ENCODE data around the gene GAS7.

The GAS7 gene

GRCh38 chr17:10127819-10128425, 70.5 kb downstream of the GAS7 start:
- no peak for DNase-seq

DNA sequence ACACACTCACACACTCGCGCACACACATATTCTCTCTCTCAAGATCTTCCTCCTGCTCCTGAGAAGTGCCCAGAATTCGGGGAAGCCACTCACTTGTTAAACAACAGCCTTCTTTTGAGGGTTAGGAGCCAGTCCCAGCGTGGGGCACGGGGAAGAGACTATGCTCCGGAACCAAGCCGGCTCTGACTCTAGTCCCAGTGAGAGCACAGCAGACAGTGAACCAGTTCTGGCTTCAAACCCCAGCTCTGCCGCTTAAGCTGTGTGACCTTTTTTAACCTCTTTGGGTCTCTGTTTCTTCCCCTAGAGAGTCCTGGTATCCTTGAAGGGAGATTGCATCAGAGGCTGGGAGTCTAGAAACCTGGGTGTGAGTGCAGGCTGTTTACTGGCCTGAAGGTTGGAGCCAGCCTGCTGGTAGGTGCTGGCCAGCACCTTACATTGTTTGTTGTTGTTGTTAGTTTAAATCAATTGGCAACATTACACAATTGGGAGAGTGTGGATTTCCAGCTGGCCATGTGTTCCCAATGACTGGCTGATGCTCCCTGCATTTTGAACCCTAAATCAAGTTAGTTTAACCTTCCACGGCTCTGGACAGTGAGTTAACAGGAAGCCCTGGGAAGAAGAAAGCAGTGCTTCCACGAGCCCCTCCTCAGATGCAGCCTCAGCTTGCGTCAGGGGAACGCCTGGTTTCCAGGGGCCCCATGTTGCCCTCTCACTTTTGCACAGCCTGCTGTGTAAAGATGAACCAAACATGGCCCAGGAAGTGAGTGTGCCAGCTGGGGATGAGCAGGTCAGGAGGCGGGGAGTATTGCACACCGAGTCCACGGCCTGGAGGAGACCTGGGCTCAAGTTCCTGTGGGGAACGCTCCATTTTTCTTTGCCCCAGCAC, 71.5 kb downstream of the GAS7 start:
- DNase-seq: no peak

- no peak for DNase-seq
Observed at GRCh38 chr17:10126276-10126615, 72.2 kb downstream of the GAS7 start.

- DNase-seq: no peak
Observed at GRCh38 chr17:10125531-10126275, 72.7 kb downstream of the GAS7 start.

DNA sequence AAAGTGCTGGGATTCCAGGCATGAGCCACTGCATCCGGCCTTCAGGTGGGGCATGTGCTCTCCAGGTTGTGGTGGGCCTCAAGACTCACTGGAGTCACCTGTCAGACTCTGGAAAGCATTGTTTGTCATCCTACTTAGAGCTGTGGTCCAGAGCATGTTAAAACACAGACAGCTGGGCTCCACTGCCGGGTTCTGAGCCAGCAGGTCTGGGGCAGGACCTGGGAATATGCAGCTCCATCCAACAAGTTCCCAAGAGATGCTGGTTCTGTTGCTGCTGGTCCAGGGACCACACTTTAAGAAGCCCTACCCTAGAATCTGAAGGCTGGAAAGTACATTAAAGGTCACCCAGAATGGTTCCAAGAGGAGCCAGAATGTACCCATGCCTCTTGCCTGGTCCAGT, 75.3 kb downstream of the GAS7 start:
- no peak for DNase-seq

DNA sequence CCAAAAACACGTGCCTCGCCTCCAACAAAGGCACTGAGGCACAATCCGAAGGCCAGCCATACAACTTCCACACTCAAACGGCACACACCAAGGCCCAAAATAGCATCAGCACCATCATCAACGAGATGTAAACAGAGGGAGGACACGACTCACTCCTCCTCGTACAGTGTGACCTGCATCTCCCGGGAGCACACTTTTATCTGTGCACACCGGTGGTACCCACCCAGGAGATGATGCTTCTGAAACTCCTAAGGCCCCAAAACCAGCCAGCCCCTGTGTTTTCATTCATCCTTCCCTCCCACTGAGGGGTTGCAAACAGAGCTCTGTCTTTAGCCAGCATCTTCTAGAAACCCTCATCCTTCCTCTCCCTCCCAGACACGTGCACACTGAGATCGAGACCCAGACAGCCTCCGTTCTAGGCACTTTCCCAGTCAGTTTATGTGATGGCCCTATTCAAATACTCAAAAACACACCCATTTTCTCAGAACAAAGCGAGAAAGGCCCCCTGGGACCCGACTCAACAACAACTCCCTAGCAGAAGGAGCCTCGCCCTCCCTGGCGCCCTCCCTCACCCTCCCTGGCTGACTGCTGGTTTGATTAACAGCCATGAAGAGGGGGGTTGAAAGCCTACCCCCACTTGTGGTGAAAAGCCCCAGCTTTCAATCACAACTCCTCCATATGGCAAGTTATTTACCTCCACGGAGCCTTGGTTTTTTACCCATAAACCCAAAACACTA, 76.3 kb downstream of the GAS7 start:
- DNase-seq: no peak

GRCh38 chr17:10120749-10121148, 77.7 kb downstream of the GAS7 start:
- DNase-seq: no peak

GRCh38 chr17:10120109-10120485, 78.3 kb downstream of the GAS7 start:
- no peak for DNase-seq

- no peak for DNase-seq
Observed at GRCh38 chr17:10119203-10120108, 79.0 kb downstream of the GAS7 start.

DNA sequence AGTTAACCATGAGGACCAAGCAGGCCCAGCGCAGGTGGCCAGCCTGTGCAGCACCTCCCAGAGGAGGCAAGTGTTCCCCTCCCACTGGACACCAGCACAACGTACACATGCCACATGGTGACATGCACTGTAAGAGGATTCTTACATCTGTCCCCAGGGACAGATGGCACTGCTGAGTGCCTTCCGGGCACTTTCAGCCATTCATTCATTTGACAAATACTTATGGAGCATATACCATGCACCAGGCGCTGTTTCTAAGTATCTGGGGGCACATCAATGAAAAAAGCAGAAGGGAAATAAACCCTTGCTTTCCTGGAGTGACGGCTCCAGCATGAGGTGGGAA, 79.6 kb downstream of the GAS7 start:
- DNase-seq: no peak

- no peak for DNase-seq
Observed at GRCh38 chr17:10117581-10118001, 80.8 kb downstream of the GAS7 start.

DNA sequence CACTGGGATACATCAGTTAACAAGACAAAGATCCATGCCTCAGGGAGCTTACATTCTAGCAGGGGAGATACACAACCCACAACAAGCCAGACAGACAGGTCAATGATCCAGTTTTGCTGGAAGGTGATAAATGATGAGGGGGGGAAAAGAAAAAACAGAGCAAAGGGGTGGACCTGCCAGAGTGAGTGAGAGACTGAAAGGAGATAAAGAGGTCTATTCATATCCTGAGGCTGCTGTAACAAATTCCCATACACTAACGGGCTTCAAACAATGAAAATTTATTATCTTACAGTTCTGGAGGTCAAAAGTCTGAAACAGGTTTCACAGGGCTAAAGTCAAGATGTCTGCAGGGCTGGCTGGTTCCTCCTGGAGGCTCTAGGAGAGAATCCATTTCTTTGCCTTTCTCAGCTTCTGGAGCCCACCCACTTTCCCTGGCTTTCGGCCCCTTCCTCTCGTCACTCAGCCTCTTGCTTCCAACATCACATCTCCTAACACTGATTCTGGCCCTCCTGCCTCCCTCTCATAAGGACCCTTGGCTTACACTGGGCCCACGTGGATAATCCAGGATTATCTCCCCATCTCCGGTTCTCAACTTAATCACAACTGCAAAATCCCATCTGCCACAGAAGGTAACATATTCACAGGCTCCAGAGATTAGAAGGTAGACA, 81.5 kb downstream of the GAS7 start:
- no peak for DNase-seq

GRCh38 chr17:10116267-10116666, 82.1 kb downstream of the GAS7 start:
- DNase-seq: no peak

DNA sequence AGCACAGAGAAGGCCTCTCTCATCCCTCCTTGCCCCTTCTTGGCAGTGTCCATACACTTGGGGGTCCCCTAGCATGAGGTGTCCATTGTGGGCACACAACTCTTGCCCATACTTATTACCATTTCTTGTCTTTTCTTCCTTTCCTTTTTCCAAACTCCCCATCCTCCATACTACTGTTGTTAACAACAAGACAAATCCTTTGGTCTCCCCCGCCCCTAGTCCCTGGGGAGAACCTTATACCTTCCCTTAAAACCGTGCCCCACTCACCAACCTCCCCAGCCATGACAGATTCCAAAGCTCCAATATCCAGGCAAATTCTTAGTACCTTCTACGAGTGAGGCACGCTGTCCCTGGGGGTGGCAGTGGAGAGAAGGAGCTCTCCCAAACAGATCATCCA, 82.9 kb downstream of the GAS7 start:
- DNase-seq: no peak

- no peak for DNase-seq
Observed at GRCh38 chr17:10114931-10115535, 83.4 kb downstream of the GAS7 start.

GRCh38 chr17:10112962-10113361, 85.4 kb downstream of the GAS7 start:
- DNase-seq: no peak

- DNase-seq: no peak
Observed at GRCh38 chr17:10111907-10112452, 86.4 kb downstream of the GAS7 start.

GRCh38 chr17:10109146-10109545, 89.3 kb downstream of the GAS7 start:
- DNase-seq: no peak

DNA sequence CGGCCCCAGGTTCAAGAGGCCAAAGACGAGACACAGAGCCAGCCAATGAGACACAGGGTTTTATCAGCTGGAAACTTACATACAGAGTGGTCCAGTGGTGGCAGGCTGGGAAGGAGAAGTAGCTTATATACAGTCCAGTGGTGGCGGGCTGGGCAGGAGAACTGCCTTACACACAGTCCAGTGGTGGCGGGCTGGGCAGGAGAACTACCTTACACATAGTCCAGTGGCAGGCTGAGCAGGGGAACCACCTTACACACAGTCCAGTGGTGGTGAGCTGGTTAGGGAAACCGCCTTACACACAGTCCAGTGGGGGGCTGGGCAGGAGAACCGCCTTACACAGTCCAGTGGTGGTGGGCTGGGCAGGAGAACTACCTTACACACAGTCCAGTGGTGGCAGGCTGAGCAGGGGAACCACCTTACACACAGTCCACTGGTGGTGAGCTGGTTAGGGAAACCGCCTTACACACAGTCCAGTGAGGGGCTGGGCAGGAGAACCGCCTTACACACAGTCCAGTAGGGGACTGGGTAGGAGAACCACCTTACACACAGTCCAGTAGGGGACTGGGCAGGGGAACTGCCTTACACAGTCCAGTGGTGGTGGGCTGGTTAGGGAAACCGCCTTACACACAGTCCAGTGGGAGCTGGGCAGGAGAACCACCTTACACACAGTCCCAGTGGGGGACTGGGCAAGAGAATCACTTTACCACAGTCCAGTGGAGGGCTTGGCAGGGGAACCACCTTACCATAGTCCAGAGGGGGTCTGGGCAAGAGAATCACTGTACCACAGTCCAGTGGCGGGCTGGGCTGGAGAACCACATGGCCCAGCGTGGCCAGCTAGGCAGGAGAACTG, 90.9 kb downstream of the GAS7 start:
- no peak for DNase-seq

GRCh38 chr17:10106067-10106466, 92.3 kb downstream of the GAS7 start:
- no peak for DNase-seq

Measured in NCI-H1694 treated with DMSO at 0.1 percent for 48 hours (cell line).